Measurements from ENCODE around the gene EFCAB11. TPM values are rescaled to one million over a fixed set of nuclear protein-coding genes. Genes with fewer than 3 reads are reported as not detected.

EFCAB11 gene
- total RNA-seq, 1 donor from 2014 or later, result 1.1 TPM

- no peak for DNase-seq (ENCODE audit: low read depth)
- H3K27me3 ChIP-seq (ENCODE audit: control insufficient read depth, insufficient read depth, low read length), result no peaks in the 10 kb centered on the region
- FAIRE-seq, result no peak
- no peaks in the 10 kb centered on the region for H3K36me3 ChIP-seq (ENCODE audit: control insufficient read depth, insufficient read depth, low read length)
- TF ChIP-seq CTCF (IDR thresholded peaks at IDR 0.05; ENCODE audit: insufficient read depth, low read length, severe bottlenecking), result no peak
- H3K4me3 ChIP-seq (ENCODE audit: low read depth, low read length), result no peak overlapping the region
Measured at GRCh38 chr14:89811954-89812575, 142.5 kb downstream of the EFCAB11 start.

GRCh38 chr14:89810101-89810500, 144.4 kb downstream of the EFCAB11 start:
- H3K4me3 ChIP-seq (ENCODE audit: low read depth, low read length), result no peak overlapping the region
- no peaks in the 10 kb centered on the region for H3K27me3 ChIP-seq (ENCODE audit: control insufficient read depth, insufficient read depth, low read length)
- DNase-seq (ENCODE audit: low read depth), result no peak
- H3K36me3 ChIP-seq (ENCODE audit: control insufficient read depth, insufficient read depth, low read length), result no peaks in the 10 kb centered on the region
- TF ChIP-seq CTCF (IDR thresholded peaks at IDR 0.05; ENCODE audit: insufficient read depth, low read length, severe bottlenecking), result no peak
- peak; percentile 68 for FAIRE-seq

GRCh38 chr14:89807892-89808291, 146.6 kb downstream of the EFCAB11 start:
- DNase-seq (ENCODE audit: low read depth) (no peak), FAIRE-seq (no peak)
- Histone ChIP-seq H3K36me3 (ENCODE audit: control insufficient read depth, insufficient read depth, low read length) (no peaks in the 10 kb centered on the region), H3K4me3 (ENCODE audit: low read depth, low read length) (no peak overlapping the region), H3K27me3 (ENCODE audit: control insufficient read depth, insufficient read depth, low read length) (no peaks in the 10 kb centered on the region)
- no peak for TF ChIP-seq CTCF (IDR thresholded peaks at IDR 0.05; ENCODE audit: insufficient read depth, low read length, severe bottlenecking)

GRCh38 chr14:89807151-89807550, 147.4 kb downstream of the EFCAB11 start:
- no peak for FAIRE-seq
- TF ChIP-seq CTCF (IDR thresholded peaks at IDR 0.05; ENCODE audit: insufficient read depth, low read length, severe bottlenecking), result no peak

GRCh38 chr14:89806451-89806850, 148.1 kb downstream of the EFCAB11 start:
- FAIRE-seq (peak; percentile 32), DNase-seq (ENCODE audit: low read depth) (no peak)
- TF ChIP-seq CTCF (IDR thresholded peaks at IDR 0.05; ENCODE audit: insufficient read depth, low read length, severe bottlenecking), result no peak
- Histone ChIP-seq H3K27me3 (ENCODE audit: control insufficient read depth, insufficient read depth, low read length) (no peaks in the 10 kb centered on the region), H3K4me3 (ENCODE audit: low read depth, low read length) (no peak overlapping the region), H3K36me3 (ENCODE audit: control insufficient read depth, insufficient read depth, low read length) (no peaks in the 10 kb centered on the region)

More at GRCh38 chr14:89807151-89807550, 147.4 kb downstream of the EFCAB11 start:
- H3K36me3 ChIP-seq (ENCODE audit: control insufficient read depth, insufficient read depth, low read length), result no peaks in the 10 kb centered on the region
- no peaks in the 10 kb centered on the region for H3K27me3 ChIP-seq (ENCODE audit: control insufficient read depth, insufficient read depth, low read length)
- no peak overlapping the region for H3K4me3 ChIP-seq (ENCODE audit: low read depth, low read length)
- DNase-seq (ENCODE audit: low read depth), result no peak

GRCh38 chr14:89805501-89805900, 149.0 kb downstream of the EFCAB11 start:
- DNase-seq (ENCODE audit: low read depth) (peak; percentile 36), FAIRE-seq (no peak)
- no peak for TF ChIP-seq CTCF (IDR thresholded peaks at IDR 0.05; ENCODE audit: insufficient read depth, low read length, severe bottlenecking)
- Histone ChIP-seq H3K4me3 (ENCODE audit: low read depth, low read length) (no peak overlapping the region), H3K27me3 (ENCODE audit: control insufficient read depth, insufficient read depth, low read length) (no peaks in the 10 kb centered on the region), H3K36me3 (ENCODE audit: control insufficient read depth, insufficient read depth, low read length) (no peaks in the 10 kb centered on the region)

Data from bronchial epithelial cell (primary cell).